ENCODE results near the gene APLN.

The APLN gene

GRCh38 chrX:129659861-129660260, 5.1 kb upstream of the APLN start:
- DNase-seq, result no peak

GRCh38 chrX:129659141-129659540, 4.4 kb upstream of the APLN start:
- peak; percentile 33 for DNase-seq

- no peak for DNase-seq
Measured at GRCh38 chrX:129658429-129658828, 3.7 kb upstream of the APLN start.

- DNase-seq, result no peak
Measured at GRCh38 chrX:129655547-129656249, 942 bp upstream of the APLN start.

- no peak for DNase-seq
Measured at GRCh38 chrX:129653971-129654651, 645 bp downstream of the APLN start.

- DNase-seq, result no peak
Measured at GRCh38 chrX:129653181-129653970, 1.4 kb downstream of the APLN start.

- no peak for DNase-seq
Measured at GRCh38 chrX:129652565-129653169, 2.1 kb downstream of the APLN start.

GRCh38 chrX:129651756-129652564, 2.8 kb downstream of the APLN start:
- no peak for DNase-seq

GRCh38 chrX:129650821-129651510, 3.8 kb downstream of the APLN start:
- no peak for DNase-seq

GRCh38 chrX:129650183-129650689, 4.5 kb downstream of the APLN start:
- DNase-seq, result no peak

- DNase-seq, result peak; percentile 37
Measured at GRCh38 chrX:129649268-129650182, 5.2 kb downstream of the APLN start.

GRCh38 chrX:129648514-129649267, 6.1 kb downstream of the APLN start:
- no peak for DNase-seq

GRCh38 chrX:129647418-129648410, 7.0 kb downstream of the APLN start:
- no peak for DNase-seq

GRCh38 chrX:129646566-129647417, 8.0 kb downstream of the APLN start:
- no peak for DNase-seq

- no peak for DNase-seq
Measured at GRCh38 chrX:129642641-129643040, 12.1 kb downstream of the APLN start.

GRCh38 chrX:129641941-129642340, 12.8 kb downstream of the APLN start:
- DNase-seq, result no peak

- DNase-seq, result no peak
Measured at GRCh38 chrX:129641469-129641868, 13.3 kb downstream of the APLN start.
